HG03520 (cell line): ENCODE data around the gene SUCLG2.

Experiments used
- ATAC-seq: cut with Tn5 transposase; IDR thresholded peaks from one replicate; pipeline ENCODE4 v1.9.1; 2021; ENCODE audit warnings: mild to moderate bottlenecking, moderate library complexity; ENCODE audit not compliant: unreplicated experiment

SUCLG2 gene

DNA sequence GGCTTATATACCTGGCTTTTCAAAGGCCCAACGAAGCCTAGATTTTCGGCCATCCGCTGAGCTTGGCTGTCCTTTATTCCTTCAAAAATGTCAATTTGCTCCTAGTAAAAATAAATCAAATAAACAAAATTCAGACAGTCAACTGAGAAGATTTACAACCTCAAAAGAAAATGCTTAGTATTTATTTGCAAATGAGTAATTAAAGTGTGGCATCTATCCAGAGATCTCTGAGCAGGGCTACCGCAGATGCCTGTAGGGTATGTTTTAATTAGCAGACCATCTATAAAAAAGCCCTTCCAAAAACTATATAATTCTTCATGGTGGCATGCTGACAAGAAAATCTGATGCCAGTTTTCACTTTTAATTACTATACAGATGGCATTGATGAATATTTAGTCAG lies 136.2 kb downstream of the SUCLG2 start:
- no peak for ATAC-seq

DNA sequence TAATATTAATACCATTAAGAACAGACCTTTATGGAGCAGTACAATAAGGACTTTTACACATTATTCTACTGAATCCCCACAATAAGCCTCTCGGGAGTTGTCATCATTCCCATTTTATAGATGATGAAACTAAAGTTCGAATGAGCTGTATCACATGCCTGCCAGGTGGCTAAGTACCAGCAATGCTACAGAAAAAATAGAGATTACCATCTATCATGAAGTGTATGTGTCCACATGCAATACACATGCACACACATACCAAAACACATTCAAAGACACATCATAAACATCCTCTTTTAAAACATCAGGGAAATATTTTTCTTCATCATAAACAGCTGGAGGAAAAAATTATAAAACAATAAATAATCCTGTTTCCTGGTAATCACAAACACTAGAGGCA lies 136.6 kb downstream of the SUCLG2 start:
- no peak for ATAC-seq

DNA sequence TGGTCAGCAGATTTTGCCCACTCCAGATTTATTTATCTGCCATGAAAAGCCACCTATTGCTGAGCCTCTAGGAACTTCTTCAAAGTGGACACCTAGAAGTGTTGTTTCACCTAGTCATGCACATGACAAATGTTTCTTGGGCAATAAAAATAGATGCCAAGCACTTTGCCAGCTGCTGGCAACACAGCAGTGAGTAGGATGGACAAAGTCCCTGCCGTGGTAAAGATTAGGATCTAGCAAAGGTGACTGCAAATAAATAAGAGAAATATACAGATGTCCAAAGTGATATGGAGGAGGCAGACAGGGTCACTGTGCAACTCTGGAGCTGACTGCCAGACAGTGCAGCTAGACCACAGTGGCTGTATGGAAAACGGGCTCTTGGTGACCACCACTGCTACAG lies 137.9 kb downstream of the SUCLG2 start:
- no peak for ATAC-seq

DNA sequence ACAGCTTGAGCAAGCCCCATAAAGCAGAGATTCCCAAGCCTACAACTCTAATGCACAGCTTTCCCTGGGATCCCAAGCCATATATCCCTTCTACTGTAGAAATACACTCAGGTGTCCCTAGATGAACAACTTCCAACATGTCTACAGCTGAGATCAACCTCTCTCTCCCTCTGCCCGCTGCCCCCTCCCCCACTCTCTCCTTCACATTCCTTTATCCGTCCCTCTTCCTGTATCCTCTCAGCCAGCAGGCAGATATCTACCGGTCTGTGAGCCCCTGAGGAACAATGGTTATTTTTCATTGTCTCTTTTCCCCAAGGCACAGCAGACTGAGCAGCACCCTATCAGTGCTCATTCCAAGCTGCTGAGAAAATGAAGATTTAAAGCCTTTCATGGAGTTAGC lies 138.6 kb downstream of the SUCLG2 start:
- ATAC-seq, result no peak

DNA sequence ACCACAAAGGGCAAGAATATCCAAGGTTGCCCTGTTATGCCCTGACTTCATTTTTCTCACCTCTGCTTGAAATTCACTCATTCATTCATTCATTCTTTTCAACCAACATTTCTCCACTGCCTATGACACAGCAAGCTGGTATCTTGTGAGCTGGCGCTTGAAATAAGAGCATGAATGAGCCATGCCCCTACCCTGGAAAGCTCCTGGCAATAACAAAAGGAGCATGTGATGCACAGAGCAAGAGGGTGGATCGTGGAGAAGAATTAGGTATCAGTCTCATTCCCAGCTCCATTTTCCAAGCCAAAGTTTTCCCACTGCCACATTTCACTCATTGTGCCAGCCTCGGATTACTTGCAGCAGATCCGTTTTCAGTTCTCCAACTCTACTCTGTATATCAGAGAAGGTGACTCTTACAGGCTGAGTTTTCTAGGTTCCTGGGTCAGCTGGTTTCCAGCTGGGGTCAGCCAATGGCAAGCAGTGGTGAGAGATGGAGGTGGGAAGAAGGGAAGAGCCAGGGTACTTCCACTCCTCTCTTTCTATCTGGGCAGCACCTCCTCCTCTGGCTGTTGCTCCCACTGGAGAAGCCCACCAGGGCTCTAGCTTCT lies 144.8 kb downstream of the SUCLG2 start:
- ATAC-seq, result no peak

DNA sequence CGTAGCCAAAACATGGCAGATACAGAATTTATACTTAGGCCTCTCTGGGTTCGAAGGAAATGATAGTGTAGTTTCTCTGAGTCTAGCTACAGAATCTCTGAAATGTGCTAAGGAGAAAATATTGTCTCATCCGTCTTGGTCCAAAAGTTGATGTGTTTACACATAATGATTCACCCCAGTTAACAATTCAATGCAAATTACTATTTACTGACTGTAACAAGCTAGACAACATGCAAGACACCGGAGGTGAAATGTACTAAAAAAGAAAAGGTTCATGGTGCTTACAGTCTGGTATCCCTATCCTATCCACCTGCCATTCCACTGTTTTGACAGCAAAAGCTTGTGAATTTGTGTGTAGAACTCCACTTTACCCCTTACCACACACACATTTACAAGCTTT lies 146.8 kb downstream of the SUCLG2 start:
- no peak for ATAC-seq

DNA sequence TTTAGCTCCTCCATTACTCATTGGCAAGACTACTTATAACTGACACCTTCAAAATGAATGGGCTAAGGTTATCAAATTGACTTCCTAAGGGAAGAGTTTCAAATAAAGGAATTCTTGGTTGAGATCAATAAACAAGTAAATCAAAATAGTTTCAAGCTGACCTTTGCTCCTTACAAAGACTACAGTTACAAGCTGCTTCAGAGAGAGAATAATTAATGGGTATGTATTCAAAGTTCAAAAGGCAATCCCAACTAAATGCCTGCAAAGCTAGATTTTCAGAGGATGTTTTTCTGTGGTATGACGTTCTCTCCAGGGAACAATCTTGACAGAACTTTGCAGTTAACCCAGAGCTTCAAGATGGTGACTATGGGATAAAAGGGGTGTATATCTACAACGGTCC lies 153.7 kb downstream of the SUCLG2 start:
- no peak for ATAC-seq

DNA sequence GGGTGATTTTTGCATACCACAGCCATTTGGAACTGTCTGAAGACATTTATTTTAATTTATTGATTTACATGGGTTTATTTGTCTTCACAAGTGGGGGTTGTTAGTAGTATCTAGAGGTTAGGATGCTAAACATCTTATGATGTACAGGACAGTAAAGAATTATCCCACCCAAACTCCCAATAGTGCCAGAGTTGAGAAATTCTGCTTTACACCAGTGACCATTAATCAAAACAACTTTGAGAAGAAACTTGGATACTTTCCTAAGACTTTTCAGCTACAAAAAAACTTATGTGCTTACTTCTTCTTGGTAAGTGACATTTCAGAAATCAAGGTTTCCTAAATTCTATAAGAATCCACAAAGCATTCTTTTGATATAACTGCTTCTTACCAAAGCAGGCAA lies 156.7 kb downstream of the SUCLG2 start:
- no peak for ATAC-seq

DNA sequence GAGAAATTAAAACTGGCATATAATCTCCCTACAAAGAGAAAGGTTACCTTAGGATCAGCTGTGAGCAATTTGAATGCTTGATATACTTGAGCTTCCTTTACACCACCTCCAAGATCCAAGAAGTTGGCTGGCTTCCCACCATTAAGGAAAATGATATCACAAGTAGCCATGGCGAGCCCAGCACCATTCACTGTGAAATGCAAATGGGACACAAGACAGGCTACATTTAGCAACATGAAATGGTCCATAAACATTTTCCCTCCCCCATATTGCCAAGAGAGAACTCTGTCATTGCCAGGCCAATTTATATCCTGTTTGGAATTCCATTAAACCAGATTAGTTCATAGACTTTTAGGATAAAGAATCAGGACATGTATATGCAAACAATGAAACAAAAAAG lies 158.7 kb downstream of the SUCLG2 start:
- ATAC-seq, result no peak

DNA sequence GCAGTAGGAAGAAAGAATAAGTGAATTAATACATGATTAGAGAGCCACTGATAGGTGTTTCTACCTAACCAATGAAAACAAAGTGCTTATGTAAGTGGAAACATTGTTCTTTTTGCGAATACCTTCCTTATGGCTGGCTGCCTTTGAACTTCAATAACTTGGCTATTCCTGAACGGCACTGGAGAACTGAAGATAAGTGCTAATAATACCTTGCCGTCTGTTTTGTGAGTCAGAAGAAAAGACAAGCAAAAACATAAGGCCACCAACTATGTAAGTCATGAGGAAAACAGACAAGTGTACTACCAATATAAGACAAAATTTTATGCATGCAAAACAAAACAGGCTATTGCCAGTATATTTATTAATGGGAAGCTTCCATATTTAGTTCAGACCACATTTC lies 160.6 kb downstream of the SUCLG2 start:
- ATAC-seq, result no peak

DNA sequence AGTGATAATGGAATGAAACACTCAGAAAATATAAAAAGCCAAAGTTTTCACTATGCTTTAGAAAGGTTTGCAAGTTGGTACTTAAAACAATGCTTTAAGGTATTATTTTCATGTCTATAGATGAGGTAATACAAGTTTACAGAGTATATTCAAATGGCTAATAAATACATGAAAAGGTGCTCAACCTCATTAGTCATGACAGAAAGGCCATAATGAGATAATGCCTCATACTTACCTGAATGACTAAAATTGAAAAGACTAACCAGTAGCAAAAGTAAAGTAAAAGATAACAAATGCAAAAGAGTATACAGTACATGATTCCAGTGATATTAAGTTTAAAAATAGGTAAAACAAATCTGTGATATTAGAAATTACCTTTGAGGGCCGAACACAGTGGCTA lies 163.8 kb downstream of the SUCLG2 start:
- ATAC-seq, result no peak

DNA sequence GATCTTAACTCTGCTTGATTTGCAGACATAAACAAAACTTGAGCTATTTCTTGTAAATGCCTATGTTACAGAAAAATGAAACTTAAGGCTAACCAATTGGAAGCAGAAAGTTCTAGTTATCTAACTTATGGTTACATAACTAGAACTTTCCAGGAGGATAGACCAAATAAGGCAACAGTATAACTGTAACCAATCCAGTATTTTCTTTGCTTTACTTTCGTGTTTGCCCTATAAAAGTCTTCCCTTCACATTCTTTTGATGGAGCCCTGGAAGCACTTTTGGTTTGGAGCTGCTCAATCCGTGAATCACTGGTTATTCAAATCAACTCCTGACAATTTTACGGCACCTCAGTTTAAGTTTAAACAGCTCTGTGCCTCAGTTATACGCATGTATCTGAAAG lies 164.6 kb downstream of the SUCLG2 start:
- ATAC-seq, result no peak

DNA sequence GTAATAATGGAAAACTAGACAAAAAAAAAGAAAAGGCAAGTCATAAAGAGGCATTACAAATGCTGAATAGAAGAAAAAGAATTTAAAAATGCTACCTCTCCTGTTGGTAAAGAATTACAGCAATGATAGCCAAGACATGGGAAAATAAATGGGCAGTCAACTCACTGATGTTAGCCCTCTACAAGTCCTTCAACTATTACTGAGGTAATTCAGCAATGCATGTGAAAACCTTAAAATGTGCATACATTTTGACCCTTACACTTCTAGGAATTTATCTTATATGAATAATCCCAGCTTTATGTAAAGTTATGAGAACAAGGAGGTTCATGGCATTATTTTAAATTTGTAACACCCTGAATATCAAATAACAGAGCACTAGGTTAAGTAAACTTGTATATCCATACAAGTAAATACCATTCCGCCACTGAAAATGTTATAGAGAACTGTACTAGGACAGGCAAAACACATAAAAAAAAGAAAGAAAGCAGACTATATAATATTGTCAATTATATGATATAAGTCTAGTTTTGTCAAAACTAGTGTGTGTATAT lies 166.8 kb downstream of the SUCLG2 start:
- ATAC-seq, result no peak

DNA sequence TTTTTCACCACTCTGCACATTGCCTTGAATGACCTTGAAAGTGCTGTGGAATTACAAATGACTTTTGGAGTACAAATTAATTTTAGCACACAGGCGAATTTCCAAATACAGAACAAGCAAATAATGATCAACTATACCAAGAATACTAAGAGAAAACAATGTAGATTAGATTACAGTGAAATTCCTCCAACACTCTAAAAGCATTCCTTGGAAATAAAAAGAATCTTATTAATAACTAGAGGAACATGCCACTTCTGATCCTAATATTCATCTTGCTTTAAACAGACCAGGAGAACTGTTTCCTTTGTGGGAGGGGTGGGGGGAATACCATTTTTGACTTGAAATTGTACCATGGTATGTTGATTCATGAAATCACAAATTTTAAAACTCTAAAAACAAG lies 167.5 kb downstream of the SUCLG2 start:
- no peak for ATAC-seq

DNA sequence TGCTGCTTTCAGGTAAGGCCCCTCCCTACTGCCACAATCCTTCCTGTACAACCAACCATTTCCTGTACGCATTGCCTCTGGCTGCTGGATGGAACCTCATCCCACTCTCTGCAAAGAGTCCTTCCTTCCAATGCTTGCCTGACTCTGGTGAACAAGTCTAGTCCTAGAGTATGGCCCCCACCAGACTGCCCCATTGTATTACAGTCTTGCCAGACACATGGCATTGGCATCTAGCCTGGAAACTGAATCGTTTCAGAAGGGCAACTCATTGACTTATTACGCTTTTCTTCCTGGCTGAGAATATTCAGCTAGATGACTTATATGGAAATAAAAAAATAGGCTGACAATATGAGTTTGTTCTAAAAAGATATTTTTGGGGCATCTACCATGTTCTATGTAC lies 170.3 kb downstream of the SUCLG2 start:
- ATAC-seq, result no peak

DNA sequence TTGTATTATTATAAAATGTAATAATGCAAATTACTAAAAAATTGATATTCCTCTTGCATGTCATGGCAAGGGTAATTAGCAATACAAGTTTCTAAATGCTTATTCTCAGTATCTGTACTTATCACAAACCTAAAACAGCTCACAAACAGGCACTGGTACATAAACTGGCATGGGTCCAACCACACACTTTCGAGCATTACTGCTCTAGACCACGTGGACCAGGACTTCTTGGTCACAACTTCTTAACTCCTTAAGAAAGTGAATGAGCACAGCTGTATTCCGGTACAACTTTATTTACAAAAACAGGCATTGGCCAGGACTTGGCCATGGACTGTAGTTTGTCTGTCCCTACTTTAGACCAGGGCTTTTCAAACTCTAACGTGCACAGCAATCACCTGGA lies 173.3 kb downstream of the SUCLG2 start:
- ATAC-seq, result no peak

DNA sequence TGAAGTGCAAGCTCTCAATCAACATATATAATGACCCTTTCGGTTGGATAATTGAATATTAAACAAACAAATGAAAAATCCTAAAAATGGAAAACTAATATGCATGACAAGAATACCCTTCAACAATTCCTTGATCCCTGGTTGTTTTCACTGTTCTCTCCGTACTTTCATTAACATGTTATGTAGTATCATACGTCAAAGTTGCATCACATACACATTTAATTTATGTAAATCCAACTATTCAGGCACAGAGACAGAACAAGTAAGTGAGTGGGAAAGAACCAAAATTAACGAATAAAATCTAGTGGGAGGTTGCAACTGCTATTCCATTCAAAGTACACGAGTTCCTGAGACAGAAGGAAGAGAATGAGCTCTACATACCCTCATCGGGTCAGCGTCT lies 176.0 kb downstream of the SUCLG2 start:
- ATAC-seq, result no peak

DNA sequence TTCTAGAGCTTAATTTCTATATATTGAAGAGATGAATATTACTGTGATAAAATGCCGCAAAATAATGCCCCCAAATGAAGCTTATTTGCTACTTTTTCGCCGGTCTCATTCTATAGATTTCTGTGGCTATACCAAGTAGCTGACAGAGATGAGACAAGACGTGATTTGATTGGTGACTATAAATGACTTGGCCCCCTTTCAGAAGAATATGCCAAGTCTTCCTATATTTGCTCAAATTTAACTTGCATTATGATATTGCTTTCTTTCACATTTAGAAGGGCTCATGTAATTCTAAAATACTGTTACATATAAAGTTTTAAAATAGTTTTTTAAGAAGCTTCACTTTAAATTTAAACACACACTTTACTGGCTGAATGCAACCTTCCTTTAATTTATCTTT lies 180.1 kb downstream of the SUCLG2 start:
- ATAC-seq, result no peak

DNA sequence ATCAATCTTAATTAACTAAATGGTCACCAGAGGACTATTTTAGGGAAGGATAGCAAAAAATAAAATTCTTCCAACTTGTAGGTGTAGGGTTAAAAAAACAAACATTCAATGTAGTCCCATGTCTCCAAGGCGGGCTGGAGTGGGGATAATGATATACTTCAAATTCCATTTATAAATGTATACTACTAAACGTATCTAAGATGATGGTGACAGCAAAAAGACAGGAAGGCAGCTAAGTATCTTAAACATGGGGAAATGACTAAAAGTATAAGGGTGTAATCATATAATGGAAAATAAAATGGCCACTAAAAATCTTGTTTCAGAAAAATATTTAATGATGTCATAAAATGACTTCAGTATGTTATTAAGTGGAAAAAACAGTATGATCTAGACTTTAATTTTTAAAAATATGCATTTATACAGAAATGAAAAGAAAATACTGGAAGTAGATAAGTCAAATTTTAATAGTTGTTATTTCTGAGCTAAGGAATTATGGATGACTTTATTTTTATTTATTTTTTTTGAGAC lies 181.7 kb downstream of the SUCLG2 start:
- no peak for ATAC-seq

DNA sequence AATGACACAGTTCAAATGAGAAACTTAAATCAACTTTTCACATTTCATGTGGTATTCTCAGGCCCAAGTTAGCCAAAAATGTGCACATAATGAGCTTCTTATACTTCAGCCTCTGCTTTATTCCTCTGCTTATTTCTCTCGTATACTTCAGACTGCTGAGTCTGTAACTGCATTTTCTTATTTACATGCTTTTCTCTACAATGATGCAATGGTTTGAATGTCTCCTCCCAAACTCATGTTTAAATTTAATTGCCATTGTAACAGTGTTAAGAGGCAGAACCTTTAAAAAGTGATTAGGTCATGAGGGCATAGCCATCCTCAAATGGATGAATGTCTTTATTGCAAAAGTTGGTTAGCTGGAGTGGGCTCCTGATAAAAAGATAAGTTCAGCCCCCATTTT lies 184.2 kb downstream of the SUCLG2 start:
- no peak for ATAC-seq

DNA sequence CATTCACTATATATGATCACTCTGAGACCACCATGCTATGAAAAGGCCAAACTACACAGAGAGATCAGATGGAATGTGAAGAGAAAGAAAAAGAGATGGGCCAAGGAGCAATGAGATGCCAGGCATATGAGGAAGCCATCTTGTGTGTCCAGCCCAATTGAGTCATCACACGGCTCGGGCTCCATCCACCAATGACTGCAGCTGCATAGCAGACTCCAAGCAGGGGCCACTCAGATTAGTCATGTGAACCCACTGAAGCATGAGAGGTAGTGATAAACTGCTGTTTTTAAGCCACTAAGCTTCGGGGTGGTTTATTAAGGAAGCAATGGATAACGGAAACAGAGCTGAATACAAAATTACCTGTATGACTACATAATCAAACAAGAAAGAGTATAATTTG lies 185.9 kb downstream of the SUCLG2 start:
- no peak for ATAC-seq

DNA sequence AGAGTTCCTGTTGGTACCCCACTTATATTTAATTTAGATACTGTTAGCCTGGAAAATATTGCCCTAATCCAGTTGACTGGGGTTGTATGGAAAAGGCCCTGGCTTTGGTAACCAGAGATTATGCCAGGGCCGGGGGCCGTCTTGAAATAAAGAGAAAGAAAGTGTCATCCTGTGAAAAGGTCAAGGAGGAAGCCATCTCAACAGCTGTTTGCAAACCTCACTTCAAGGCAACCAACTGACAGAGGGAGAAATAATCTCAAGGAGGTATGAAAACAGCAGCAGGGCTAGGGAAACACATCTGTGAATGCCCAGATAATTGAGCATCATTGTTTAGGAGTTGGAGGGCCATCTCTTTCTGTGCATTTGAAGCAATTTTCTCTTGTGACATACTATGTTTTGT lies 190.8 kb downstream of the SUCLG2 start:
- no peak for ATAC-seq

DNA sequence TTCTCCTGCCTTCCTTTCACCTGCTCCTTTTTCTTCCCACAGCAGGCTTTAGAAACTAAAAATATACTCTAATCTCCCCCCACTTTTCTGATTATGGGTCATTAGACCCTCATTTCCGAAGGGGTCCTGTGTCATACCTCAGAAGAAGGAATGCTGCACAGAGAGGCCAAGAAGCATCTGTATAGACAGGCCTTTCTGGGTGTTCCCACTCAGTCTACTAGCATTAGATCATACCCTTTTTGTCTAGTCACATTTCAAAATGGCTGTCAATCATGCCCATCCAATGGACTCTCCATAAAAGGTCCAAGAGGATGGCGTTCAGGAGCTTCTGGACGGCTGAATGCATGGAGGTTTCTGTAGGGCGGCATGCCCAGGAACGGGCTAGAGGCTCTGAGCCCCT lies 192.2 kb downstream of the SUCLG2 start:
- ATAC-seq, result no peak
